Peyer's patch (tissue), 4 donors: Measurements from ENCODE around the gene PTCHD4. TPM values are rescaled to one million over a fixed set of nuclear protein-coding genes. Genes with fewer than 3 reads are reported as not detected.
"Not testable (repeated sequence)": the region's sequence is repeated elsewhere in the genome, so short reads cannot be mapped to it uniquely, and the experiment has no call there.

Source experiments
- DNase-seq, 3 donors: peaks; one replicate each; pipeline ENCODE4 v3.0.0-alpha.2; 2017 to 2019
- H3K27ac ChIP-seq, 4 donors: fragments of 200-600 bp; sonication (generic); one replicate each; pipeline ENCODE4 v1.5.1; 2016 to 2019
- H3K27me3 ChIP-seq, 2 donors: fragments of 200-600 bp; sonication (generic); one replicate each; pipeline ENCODE4 v1.5.1; 2019
- H3K36me3 ChIP-seq, 3 donors: fragments of 200-600 bp; sonication (generic); one replicate each; pipeline ENCODE4 v1.5.1; 2016 to 2019
- H3K4me1 ChIP-seq, 4 donors: fragments of 200-600 bp; sonication (generic); one replicate each; pipeline ENCODE4 v1.5.1; 2016 to 2019
- H3K4me3 ChIP-seq, 4 donors: fragments of 200-600 bp; sonication (generic); 1 replicate in 3 of 4; 2 replicates in 1 of 4; pipeline ENCODE4 v1.5.1; 2016 to 2019; ENCODE audit warnings: mild to moderate bottlenecking in 1 of 4
- H3K9me3 ChIP-seq, 4 donors: fragments of 200-600 bp; sonication (generic); one replicate each; pipeline ENCODE4 v1.5.1; 2016 to 2019; ENCODE audit warnings: mild to moderate bottlenecking in 1 of 4
- POLR2A ChIP-seq, 2 donors: fragments of 450-650 bp; IDR thresholded peaks; one replicate each; pipeline ENCODE4 v1.5.1; 2017; ENCODE audit warnings: antibody characterized with exemption in 2 of 2, mild to moderate bottlenecking in 2 of 2, moderate library complexity in 2 of 2
- total RNA-seq, 4 donors: library from RNA; depleted of rRNA; stranded (reverse); fragments of >200 nt; gene quantifications; one replicate each; pipeline ENCODE4 v1.1.0, GENCODE V29; 2016
- TF ChIP-seq, protein P1 (sequence below), 6 experiments: fragments of 450-650 bp in 4 of 6; fragments of 200-600 bp in 2 of 6; sonication (generic) in 1 of 6; IDR thresholded peaks; one replicate each; pipeline ENCODE4 v1.5.1; 2017 to 2019; ENCODE audit warnings: antibody characterized with exemption in 6 of 6, mild to moderate bottlenecking in 3 of 6, moderate library complexity in 1 of 6

The PTCHD4 gene
- total RNA-seq, 4 donors from 2014 or later: not detected

DNA sequence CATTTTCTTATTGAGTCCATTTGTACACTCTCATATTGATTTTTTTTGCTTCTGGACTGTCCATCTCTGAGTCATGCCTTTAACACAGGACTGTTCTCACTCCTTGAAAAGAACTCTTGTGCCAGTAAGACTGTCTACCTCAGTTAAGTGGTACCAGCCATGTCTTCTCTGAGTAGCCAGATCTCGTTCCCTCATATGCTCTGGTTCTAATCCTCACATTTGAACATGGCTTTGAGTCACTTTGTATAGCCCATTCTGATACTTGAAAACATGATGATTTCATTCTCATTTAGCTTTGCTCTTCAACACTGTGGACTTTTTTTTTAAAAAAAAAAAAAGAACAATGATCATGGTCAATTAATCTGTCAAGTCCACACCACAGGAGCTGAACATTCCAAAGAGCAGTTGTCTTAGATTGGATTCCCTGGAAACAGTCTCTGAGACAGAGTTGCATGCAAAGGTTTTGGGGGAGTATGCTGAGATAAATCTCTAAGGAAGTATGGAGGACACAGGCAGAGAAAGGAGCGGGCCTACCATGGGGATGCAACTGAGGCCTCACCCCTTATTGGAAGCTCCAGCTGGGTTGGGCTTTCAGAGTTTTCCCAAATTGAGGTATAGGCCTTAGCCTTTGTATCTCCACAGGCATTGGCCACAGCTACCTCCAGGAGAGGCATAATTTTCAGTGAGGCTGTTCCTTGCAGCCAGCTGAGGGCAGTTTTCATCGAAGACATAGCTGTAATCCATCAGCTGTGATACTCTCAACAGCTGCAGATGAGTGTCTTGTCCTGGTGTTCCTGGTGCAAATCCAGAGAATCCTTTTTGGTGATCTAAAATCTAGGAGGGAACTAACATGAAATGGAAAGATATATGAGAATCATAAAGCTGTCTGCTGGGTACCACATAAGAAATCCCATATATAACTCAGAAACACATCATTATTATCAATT lies 6.0 kb upstream of the PTCHD4 start:
- Histone ChIP-seq H3K4me3 (no peak overlapping the region), H3K27me3 (no peaks in the 10 kb centered on the region), H3K9me3 (no peaks in the 10 kb centered on the region), H3K4me1 (no peaks in the 10 kb centered on the region), H3K36me3 (no peaks in the 10 kb centered on the region), H3K27ac (no peak overlapping the region)
- no peak for DNase-seq
- TF ChIP-seq POLR2A (IDR thresholded peaks at IDR 0.05): no peak
- TF ChIP-seq, protein P1, sequence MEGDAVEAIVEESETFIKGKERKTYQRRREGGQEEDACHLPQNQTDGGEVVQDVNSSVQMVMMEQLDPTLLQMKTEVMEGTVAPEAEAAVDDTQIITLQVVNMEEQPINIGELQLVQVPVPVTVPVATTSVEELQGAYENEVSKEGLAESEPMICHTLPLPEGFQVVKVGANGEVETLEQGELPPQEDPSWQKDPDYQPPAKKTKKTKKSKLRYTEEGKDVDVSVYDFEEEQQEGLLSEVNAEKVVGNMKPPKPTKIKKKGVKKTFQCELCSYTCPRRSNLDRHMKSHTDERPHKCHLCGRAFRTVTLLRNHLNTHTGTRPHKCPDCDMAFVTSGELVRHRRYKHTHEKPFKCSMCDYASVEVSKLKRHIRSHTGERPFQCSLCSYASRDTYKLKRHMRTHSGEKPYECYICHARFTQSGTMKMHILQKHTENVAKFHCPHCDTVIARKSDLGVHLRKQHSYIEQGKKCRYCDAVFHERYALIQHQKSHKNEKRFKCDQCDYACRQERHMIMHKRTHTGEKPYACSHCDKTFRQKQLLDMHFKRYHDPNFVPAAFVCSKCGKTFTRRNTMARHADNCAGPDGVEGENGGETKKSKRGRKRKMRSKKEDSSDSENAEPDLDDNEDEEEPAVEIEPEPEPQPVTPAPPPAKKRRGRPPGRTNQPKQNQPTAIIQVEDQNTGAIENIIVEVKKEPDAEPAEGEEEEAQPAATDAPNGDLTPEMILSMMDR (IDR thresholded peaks at IDR 0.05): no peak

DNA sequence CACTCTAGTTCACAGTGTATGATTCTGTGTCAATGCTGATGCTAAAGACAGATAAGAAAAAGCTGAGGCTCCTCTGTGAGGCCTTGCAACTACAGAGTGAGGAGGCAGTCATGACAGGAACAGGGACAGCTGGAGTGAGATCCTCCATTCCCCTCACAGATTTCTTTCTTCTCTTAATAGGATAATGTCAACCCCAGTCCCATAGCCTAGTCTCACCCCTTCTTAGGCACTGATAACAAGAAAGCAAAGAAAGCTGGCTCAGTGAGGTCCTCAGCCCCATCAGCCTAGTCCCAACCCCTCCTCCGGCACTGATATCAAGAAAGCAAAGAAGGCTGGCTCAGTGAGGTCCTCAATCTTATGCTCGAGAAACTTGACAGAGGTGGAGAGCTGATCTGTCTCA lies 2.1 kb upstream of the PTCHD4 start:
- TF ChIP-seq POLR2A (IDR thresholded peaks at IDR 0.05): no peak
- TF ChIP-seq, protein P1 (IDR thresholded peaks at IDR 0.05): no peak
- no peaks in the 10 kb centered on the region for H3K4me1 ChIP-seq
- no peak overlapping the region for H3K4me3 ChIP-seq
- no peak overlapping the region for H3K27ac ChIP-seq
- no peaks in the 10 kb centered on the region for H3K27me3 ChIP-seq
- DNase-seq: no peak
- no peaks in the 10 kb centered on the region for H3K9me3 ChIP-seq
- H3K36me3 ChIP-seq: no peaks in the 10 kb centered on the region

DNA sequence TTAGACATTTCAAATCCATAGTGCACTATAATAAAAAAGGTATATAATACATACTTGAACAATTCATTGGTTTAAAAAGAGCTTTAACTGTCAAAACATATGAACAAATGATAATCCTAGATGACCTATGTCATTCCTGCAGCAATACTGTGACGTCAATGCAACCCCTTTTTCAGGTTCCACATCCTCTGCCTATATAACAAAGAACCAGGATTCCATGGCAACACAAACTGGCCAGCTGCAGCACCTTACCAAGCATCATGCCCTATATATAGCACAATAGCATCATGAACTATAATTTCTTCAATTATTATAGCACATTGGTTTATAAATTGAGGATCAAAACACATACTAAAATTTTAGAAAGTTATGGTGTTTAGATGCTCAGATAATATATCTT lies 578 bp upstream of the PTCHD4 start:
- Histone ChIP-seq H3K9me3 (no peaks in the 10 kb centered on the region), H3K4me3 (no peak overlapping the region), H3K27me3 (no peaks in the 10 kb centered on the region), H3K27ac (no peak overlapping the region), H3K4me1 (no peaks in the 10 kb centered on the region), H3K36me3 (no peaks in the 10 kb centered on the region)
- no peak for TF ChIP-seq POLR2A (IDR thresholded peaks at IDR 0.05)
- TF ChIP-seq, protein P1 (IDR thresholded peaks at IDR 0.05): no peak
- no peak for DNase-seq

DNA sequence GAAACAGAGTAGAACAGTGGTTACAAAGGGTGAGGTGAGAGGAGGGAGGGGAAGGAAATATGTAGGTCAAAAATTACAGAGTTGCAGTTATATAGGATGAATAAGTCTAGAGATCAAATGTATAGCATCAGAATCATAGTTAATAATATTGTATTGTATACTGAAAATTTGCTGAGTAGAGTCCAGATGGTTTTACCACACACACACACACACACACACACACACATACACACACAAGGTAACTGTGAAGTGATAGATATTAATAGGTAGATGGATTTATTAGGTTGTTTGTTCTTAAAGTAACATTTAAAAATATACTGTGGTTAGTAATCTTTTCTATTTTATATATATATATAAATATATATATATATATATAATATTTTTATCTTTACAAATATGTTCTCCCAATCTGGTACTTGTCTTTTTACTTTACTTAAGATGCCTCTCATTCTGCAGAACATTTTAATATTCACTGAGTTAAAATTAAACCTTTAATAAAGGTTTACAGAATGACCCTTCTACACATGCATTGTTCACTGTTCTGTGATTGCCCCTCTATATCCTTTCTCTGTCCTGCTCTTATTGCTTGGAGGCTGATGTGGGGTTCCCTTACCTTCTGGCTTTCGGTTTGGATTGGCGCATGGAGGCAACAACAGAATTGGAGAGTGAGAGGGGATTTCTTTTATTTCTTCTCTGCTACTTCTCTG lies 408 bp downstream of the PTCHD4 start:
- TF ChIP-seq POLR2A (IDR thresholded peaks at IDR 0.05): no peak
- TF ChIP-seq, protein P1 (IDR thresholded peaks at IDR 0.05): no peak
- H3K9me3 ChIP-seq: no peaks in the 10 kb centered on the region

DNA sequence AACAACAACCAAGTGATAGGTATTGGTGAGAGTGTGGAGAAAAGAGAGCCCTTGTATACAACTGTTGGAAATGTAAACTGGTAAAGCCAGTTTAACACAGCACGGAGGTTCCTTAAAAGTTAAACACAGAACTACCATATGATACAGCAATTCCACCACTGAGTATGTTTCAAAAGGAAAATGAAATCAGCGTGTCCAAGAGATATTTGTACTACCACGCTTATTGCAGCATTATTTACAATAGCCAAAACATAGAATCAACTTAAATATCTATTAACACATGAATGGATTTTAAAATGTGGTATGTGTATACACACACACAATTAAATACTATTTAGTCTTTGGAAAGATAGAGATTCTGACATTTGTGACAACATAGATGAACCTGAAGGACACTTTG lies 1.1 kb downstream of the PTCHD4 start:
- no peaks in the 10 kb centered on the region for H3K36me3 ChIP-seq
- DNase-seq: no peak

More for the DNA sequence above, 408 bp downstream of the PTCHD4 start:
- no peak overlapping the region for H3K4me3 ChIP-seq
- H3K27ac ChIP-seq: no peak overlapping the region
- H3K36me3 ChIP-seq: no peaks in the 10 kb centered on the region
- H3K4me1 ChIP-seq: no peaks in the 10 kb centered on the region
- no peaks in the 10 kb centered on the region for H3K27me3 ChIP-seq
- DNase-seq: no peak

DNA sequence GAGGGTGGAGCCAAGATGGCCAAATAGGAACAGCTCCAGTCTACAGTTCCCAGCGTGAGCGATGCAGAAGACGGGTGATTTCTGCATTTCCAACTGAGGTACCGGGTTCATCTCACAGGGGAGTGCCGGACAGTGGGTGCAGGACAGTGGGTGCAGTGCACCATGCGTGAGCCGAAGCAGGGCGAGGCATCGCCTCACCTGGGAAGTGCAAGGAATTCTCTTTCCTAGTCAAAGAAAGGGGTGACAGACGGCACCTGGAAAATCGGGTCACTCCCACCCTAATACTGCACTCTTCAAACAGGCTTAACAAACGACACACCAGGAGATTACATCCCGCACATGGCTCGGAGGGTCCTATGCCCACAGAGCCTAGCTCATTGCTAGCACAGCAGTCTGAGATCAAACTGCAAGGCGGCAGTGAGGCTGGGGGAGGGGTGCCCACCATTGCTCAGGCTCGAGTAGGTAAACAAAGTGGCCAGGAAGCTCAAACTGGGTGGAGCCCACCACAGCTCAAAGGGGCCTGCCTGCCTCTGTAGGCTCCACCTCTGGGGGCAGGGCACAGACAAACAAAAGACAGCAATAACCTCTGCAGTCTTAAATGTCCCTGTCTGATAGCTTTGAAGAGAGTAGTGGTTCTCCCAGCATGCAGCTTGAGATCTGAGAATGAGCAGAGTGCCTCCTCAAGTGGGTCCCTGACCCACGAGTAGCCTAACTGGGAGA lies 8.4 kb downstream of the PTCHD4 start:
- H3K4me3 ChIP-seq, H3K27me3 ChIP-seq, H3K36me3 ChIP-seq, H3K9me3 ChIP-seq, H3K27ac ChIP-seq, DNase-seq, H3K4me1 ChIP-seq: not testable (repeated sequence)

More for the DNA sequence above, 1.1 kb downstream of the PTCHD4 start:
- Histone ChIP-seq H3K9me3 (no peaks in the 10 kb centered on the region), H3K27me3 (no peaks in the 10 kb centered on the region), H3K27ac (no peak overlapping the region), H3K4me3 (no peak overlapping the region), H3K4me1 (no peaks in the 10 kb centered on the region)
- no peak for TF ChIP-seq POLR2A (IDR thresholded peaks at IDR 0.05)
- TF ChIP-seq, protein P1 (IDR thresholded peaks at IDR 0.05): no peak
